T47D (cell line): ENCODE data around the gene KRTAP9-9.

ENCODE experiments used
- DNase-seq, 2 experiments: peaks; one replicate each; pipeline versions ENCODE4 v3.0.0 to v3.0.0-alpha.2; 2011 to 2012; ENCODE audit warnings: low read depth in 1 of 2, low spot score in 1 of 2
- JUND ChIP-seq: IDR thresholded peaks from 2 replicates; pipeline ENCODE4 v1.6.1; 2012; ENCODE audit warnings: low read depth
- in situ Hi-C: cut with HindIII; loops from 2 replicates; pipeline ENCODE4 v1.10.0; 2016; ENCODE audit warnings: low sequenced_read_pairs, low pct_unique_long_range_greater_than_20kb

Gene KRTAP9-9

GRCh38 chr17:41287050-41287449 lies 31.9 kb downstream of the KRTAP9-9 start:
- no peak for TF ChIP-seq JUND
- in situ Hi-C loops, result no loop called here
- DNase-seq, result no peak

- DNase-seq, result no peak
- no peak for TF ChIP-seq JUND
- in situ Hi-C loops, result no loop called here
Observed at GRCh38 chr17:41294016-41294415, 38.8 kb downstream of the KRTAP9-9 start.

GRCh38 chr17:41296846-41297245 lies 41.7 kb downstream of the KRTAP9-9 start:
- in situ Hi-C loops, result no loop called here

GRCh38 chr17:41298458-41299135 lies 43.4 kb downstream of the KRTAP9-9 start:
- no peak for DNase-seq
- TF ChIP-seq JUND, result no peak
- in situ Hi-C loops, result no loop called here

More at GRCh38 chr17:41296846-41297245, 41.7 kb downstream of the KRTAP9-9 start:
- DNase-seq, result no peak
- TF ChIP-seq JUND, result no peak

GRCh38 chr17:41301204-41301790 lies 46.1 kb downstream of the KRTAP9-9 start:
- DNase-seq, result no peak
- no peak for TF ChIP-seq JUND
- in situ Hi-C loops, result no loop called here

GRCh38 chr17:41301916-41302901 lies 47.0 kb downstream of the KRTAP9-9 start, which contains the start of gene KRTAP29-1:
TSS of gene KRTAP29-1 (minus strand) at chr17:41302851. CDS start at chr17:41302851, 0 bp downstream.
- in situ Hi-C loops, result no loop called here

GRCh38 chr17:41302981-41303380 lies 47.8 kb downstream of the KRTAP9-9 start:
- in situ Hi-C loops, result no loop called here
- DNase-seq, result no peak
- no peak for TF ChIP-seq JUND

More at GRCh38 chr17:41301916-41302901, 47.0 kb downstream of the KRTAP9-9 start, which contains the start of gene KRTAP29-1:
- TF ChIP-seq JUND, result no peak
- peak in 1 of 2 experiments; percentile 33 for DNase-seq

GRCh38 chr17:41304091-41304490 lies 48.9 kb downstream of the KRTAP9-9 start:
- no peak for DNase-seq
- no peak for TF ChIP-seq JUND
- in situ Hi-C loops, result no loop called here
